Testis (tissue), 2 donors: ENCODE results near the gene PVALEF.

ENCODE experiments used
- CTCF ChIP-seq, 3 experiments: fragments of 450-650 bp in 2 of 3; fragments of 200-600 bp in 1 of 3; sonication (generic) in 1 of 3; IDR thresholded peaks; one replicate each; pipeline ENCODE4 v1.5.1; 2016 to 2019; ENCODE audit warnings: antibody characterized with exemption in 3 of 3, mild to moderate bottlenecking in 2 of 3, moderate library complexity in 1 of 3
- POLR2A ChIP-seq: fragments of 450-650 bp; IDR thresholded peaks from one replicate; pipeline ENCODE4 v1.6.1; 2017; ENCODE audit warnings: antibody characterized with exemption, mild to moderate bottlenecking, moderate library complexity

- TF ChIP-seq CTCF (IDR thresholded peaks at IDR 0.05) (no peak), POLR2A (no peak)
These were observed 63.7 kb downstream of the PVALEF start for GRCh38 chr17:81228834-81229665.
